ENCODE data around the gene HECW1. TPM values are rescaled to one million over a fixed set of nuclear protein-coding genes. Genes with fewer than 3 reads are reported as not detected.
"Not testable (repeated sequence)": the region's sequence is repeated elsewhere in the genome, so short reads cannot be mapped to it uniquely, and the experiment has no call there.

HECW1 gene
- total RNA-seq, 1 donor from 2014 or later: 0.15 TPM

DNA sequence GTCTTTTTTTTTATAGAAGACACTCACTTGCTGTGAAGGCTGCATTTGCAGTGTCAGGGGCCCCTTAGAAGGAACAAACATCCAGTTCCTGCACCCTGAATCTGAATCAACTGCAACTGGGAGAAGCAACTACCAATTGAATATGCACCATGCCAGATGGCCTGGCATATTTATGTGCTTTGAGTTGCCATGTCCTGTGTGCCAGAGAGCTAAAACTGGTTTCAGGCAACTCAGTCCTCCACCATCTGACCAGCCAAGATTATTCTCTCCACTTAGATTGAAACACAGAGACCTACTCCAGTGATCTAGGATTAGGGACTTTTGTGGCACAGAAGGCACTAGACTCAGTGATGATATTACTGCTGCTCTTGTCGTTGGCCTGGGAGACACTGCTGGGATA, 225.4 kb downstream of the HECW1 start:
- DNase-seq (ENCODE audit: low spot score): no peak
- Mint-ChIP-seq H3K36me3 (ENCODE audit: low read depth, unreplicated experiment) (no peaks in the 10 kb centered on the region), H3K27me3 (ENCODE audit: unreplicated experiment) (no peaks in the 10 kb centered on the region), H3K27ac (ENCODE audit: unreplicated experiment) (no peak overlapping the region), H3K4me1 (ENCODE audit: unreplicated experiment) (no peaks in the 10 kb centered on the region), H3K9me3 (ENCODE audit: unreplicated experiment) (no peaks in the 10 kb centered on the region), H3K4me3 (ENCODE audit: unreplicated experiment) (no peak overlapping the region)
- no peak for TF ChIP-seq CTCF (IDR thresholded peaks at IDR 0.05; ENCODE audit: unreplicated experiment)

GRCh38 chr7:43341132-43341531, 228.7 kb downstream of the HECW1 start:
- Mint-ChIP-seq H3K27ac (ENCODE audit: unreplicated experiment) (no peak overlapping the region), H3K36me3 (ENCODE audit: low read depth, unreplicated experiment) (no peaks in the 10 kb centered on the region), H3K27me3 (ENCODE audit: unreplicated experiment) (no peaks in the 10 kb centered on the region), H3K9me3 (ENCODE audit: unreplicated experiment) (no peaks in the 10 kb centered on the region), H3K4me3 (ENCODE audit: unreplicated experiment) (no peak overlapping the region), H3K4me1 (ENCODE audit: unreplicated experiment) (no peaks in the 10 kb centered on the region)
- no peak for DNase-seq (ENCODE audit: low spot score)
- TF ChIP-seq CTCF (IDR thresholded peaks at IDR 0.05; ENCODE audit: unreplicated experiment): no peak

- H3K27ac Mint-ChIP-seq (ENCODE audit: unreplicated experiment); H3K9me3 Mint-ChIP-seq (ENCODE audit: unreplicated experiment); H3K36me3 Mint-ChIP-seq (ENCODE audit: low read depth, unreplicated experiment); DNase-seq (ENCODE audit: low spot score); H3K4me3 Mint-ChIP-seq (ENCODE audit: unreplicated experiment); H3K4me1 Mint-ChIP-seq (ENCODE audit: unreplicated experiment); H3K27me3 Mint-ChIP-seq (ENCODE audit: unreplicated experiment): not testable (repeated sequence)
Measured at GRCh38 chr7:43343417-43343816, 231.0 kb downstream of the HECW1 start.

DNA sequence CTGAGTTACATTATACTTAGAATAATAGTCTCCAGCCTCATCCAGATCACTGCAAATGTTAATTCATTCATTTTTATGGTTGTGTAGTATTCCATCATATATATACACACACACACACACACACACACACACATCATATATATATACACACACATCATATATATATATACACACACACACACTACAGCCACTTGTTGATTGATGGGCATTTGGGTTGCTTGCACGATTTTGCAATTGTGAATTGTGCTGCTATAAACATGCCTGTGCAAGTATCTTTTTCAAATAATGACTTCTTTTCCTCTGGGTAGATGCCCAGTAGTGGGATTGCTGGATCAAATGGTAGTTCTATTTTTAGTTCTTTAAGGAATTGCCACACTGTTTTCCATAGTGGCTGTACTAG, 233.2 kb downstream of the HECW1 start:
- H3K27ac Mint-ChIP-seq (ENCODE audit: unreplicated experiment); H3K9me3 Mint-ChIP-seq (ENCODE audit: unreplicated experiment): not testable (repeated sequence)

DNA sequence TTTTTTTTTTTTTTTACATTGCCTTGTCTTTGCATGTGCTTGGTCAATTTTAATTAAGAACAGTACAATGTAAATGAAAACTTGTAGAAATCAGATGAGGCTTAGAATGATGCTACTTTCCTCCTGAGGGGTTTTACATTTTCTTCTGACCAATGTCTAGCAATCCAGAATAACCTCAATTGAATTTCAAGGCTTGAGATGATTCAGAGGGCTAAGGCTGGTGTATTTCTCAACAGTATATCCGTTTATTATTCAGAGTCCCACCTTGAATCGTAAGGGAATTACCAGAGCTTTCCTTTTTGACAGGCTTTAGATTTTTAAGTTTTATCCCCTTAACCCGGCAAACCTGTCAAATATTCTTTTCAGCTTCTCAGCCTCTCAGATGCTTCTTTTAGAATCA, 239.2 kb downstream of the HECW1 start:
- Mint-ChIP-seq H3K4me3 (ENCODE audit: unreplicated experiment) (no peak overlapping the region), H3K9me3 (ENCODE audit: unreplicated experiment) (no peaks in the 10 kb centered on the region), H3K27ac (ENCODE audit: unreplicated experiment) (no peak overlapping the region), H3K4me1 (ENCODE audit: unreplicated experiment) (no peaks in the 10 kb centered on the region), H3K27me3 (ENCODE audit: unreplicated experiment) (no peaks in the 10 kb centered on the region), H3K36me3 (ENCODE audit: low read depth, unreplicated experiment) (no peaks in the 10 kb centered on the region)
- TF ChIP-seq CTCF (IDR thresholded peaks at IDR 0.05; ENCODE audit: unreplicated experiment): no peak
- no peak for DNase-seq (ENCODE audit: low spot score)

More for the DNA sequence above, 233.2 kb downstream of the HECW1 start:
- not testable (repeated sequence) for DNase-seq (ENCODE audit: low spot score); H3K36me3 Mint-ChIP-seq (ENCODE audit: low read depth, unreplicated experiment); H3K4me1 Mint-ChIP-seq (ENCODE audit: unreplicated experiment); H3K4me3 Mint-ChIP-seq (ENCODE audit: unreplicated experiment); H3K27me3 Mint-ChIP-seq (ENCODE audit: unreplicated experiment)

DNA sequence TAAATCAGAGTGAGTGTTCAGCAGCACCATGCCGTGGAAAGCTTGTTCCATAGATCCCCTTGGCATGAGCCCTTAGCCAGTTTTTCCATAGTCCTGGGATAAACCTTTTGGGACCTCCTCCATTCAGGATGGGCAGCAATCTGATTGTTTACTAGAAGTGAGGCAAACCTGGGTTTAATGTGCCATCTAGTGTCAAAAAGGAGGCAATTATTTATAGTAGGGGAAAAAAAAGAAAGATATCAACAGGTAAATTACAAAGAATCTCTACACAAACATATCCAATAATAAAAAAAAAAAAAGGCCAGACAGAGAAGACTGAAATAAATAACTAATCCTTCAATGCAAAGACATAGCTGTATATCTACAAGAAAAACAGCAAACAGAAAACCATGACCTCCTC, 241.5 kb downstream of the HECW1 start:
- Mint-ChIP-seq H3K27me3 (ENCODE audit: unreplicated experiment) (no peaks in the 10 kb centered on the region), H3K27ac (ENCODE audit: unreplicated experiment) (no peak overlapping the region), H3K9me3 (ENCODE audit: unreplicated experiment) (no peaks in the 10 kb centered on the region), H3K36me3 (ENCODE audit: low read depth, unreplicated experiment) (no peaks in the 10 kb centered on the region), H3K4me3 (ENCODE audit: unreplicated experiment) (no peak overlapping the region), H3K4me1 (ENCODE audit: unreplicated experiment) (no peaks in the 10 kb centered on the region)
- DNase-seq (ENCODE audit: low spot score): no peak
- TF ChIP-seq CTCF (IDR thresholded peaks at IDR 0.05; ENCODE audit: unreplicated experiment): no peak
